Stimulated activated CD4-positive, alpha-beta T cell treated with anti-CD3 and anti-CD28 coated beads, Interleukin-2, amount 100 ng/mL, for 4 hours (primary cell): ENCODE measurements around the gene KCNAB2.

ENCODE experiments used
- DNase-seq: peaks from one replicate; pipeline ENCODE4 v3.0.0-alpha.2; 2020; ENCODE audit warnings: low read depth

KCNAB2 gene

GRCh38 chr1:6083801-6084446, 38.2 kb downstream of the KCNAB2 start:
- DNase-seq = no peak

DNA sequence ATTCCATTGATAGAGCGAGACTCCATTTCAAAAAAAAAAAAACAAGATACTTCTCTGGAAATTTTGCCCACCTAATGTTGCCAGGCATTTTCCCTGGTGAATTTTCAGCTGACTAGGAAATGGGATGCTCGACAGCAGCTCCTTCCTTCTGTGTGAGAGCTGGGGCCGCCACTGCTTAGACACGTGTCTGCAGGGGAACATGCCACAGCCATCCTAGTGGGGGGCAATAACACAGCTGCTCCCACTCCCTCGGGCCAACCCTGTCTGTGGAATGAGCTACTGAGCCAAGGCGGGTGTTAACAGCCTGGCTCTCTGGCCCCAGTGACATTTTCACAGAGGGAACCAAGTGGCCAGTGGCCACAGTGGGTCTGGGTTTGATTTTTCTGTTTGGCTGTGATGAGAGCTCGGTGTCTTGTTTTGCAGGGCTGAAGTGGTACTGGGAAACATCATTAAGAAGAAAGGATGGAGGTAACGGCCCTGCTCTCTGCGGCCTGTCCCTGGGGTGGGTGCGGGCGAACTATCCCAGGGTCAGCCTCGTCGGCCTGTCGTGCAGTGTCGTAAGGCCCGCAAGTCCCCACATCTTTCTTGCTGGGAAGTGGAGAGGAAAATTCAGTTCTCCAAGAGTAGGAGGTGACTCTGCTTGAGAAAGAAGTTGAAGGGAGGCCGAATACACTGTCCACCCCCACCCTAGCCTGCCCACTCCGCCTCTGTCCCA, 39.2 kb downstream of the KCNAB2 start:
- no peak for DNase-seq

GRCh38 chr1:6085666-6086065, 40.0 kb downstream of the KCNAB2 start:
- DNase-seq = no peak

GRCh38 chr1:6086358-6086757, 40.7 kb downstream of the KCNAB2 start:
- no peak for DNase-seq

- no peak for DNase-seq
These were observed 41.2 kb downstream of the KCNAB2 start for GRCh38 chr1:6086762-6087376.

- DNase-seq = no peak
These were observed 41.7 kb downstream of the KCNAB2 start for GRCh38 chr1:6087377-6087772.

- DNase-seq = no peak
These were observed 42.3 kb downstream of the KCNAB2 start for GRCh38 chr1:6087958-6088357.

DNA sequence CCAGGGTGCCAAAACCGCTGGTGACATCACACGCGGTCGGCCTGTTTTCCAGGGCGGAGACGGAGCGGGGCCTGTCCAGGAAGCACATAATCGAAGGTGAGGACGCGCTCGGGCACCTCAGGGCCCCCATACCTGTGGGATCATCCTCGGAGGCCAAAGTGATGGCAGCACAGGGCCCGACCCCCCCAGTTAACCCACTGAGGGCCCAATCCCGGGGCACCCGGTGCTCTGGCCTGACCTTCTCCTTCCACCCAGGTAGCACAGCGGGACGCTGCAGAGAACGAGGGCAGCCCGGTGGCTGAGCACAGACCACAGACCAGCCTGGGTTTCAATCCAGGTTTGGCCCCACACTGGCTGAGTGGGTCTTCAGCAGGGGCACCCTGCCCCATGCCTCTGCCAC, 43.3 kb downstream of the KCNAB2 start:
- DNase-seq = no peak

GRCh38 chr1:6090288-6090687, 44.6 kb downstream of the KCNAB2 start:
- no peak for DNase-seq

DNA sequence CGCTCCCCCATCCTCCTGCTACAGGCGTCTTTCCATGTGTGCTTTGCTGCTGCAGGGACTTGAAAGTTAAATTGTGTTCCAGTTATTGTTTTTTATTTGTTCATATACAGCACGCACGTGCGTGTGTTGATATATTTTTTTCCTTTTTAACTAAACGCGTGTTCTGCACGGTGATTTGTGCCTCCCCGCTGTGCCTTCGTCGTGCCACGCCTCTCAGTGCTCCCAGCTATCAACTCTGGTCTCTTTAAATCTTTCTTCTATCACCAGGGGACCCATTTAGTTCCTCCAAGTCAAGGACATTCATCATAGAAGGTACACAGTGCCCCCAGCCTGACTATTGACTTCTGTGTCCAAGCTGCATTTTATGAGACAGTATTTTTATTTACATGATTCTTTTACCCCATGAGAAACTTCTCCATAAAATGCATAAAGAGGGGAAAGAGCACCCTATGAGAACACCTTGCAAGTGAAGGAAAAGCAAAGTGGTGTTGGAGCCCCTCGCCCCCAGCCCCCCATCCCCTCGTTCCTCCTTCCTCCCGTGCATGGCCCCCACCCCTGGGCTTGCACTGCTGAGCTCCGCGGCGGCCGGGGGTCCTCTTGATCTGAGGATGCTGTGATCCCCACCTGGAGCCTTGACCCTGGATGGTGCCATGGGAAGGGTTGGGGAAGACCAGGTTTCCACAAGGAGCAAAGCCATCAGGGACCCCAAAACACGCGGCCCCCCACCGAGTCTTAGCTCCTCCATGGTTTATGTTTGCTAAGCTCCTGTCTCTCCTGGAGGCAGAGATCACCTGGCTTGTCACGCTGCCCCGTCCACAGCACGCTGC, 45.5 kb downstream of the KCNAB2 start:
- no peak for DNase-seq

GRCh38 chr1:6091823-6092109, 46.1 kb downstream of the KCNAB2 start:
- DNase-seq = no peak

DNA sequence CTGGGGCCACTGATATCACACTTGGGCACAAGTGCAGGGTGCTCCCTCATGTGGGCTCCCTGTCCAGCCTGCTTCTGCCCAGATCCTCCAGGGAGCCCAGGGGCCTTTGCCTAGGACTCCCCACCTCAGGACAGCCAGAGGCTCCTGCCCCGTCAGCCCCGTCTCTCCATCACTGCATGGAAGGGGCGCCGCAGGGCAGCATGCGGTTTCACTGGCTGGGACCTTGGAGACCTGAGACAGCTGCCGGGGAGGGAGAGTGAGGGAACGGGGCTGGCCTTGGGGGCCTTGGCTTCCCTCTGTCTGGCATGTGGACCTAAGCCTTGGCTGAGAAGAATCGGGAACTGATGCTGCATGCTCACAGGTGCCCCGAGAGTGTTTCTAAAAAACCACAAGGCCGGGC, 46.5 kb downstream of the KCNAB2 start:
- DNase-seq = no peak

GRCh38 chr1:6093071-6093470, 47.4 kb downstream of the KCNAB2 start:
- DNase-seq = no peak

DNA sequence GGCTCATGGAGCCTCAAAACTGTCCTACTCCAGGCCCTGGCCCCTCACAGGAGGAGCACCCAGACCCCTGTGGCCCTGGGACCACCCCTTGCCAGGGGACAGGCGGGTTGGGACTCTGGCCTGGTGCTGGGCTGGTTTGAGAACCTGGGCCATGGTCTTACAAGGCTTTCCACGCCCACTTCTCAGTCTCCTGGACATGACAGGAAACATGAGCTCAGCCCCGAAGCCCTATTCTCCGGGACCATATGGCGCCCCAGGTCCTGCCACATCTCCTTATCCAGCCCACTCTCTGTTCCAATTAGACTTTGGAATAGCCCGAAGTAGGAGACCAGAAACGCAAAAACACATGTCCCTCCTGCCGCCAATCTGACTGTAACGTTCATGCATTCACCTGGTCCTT, 47.9 kb downstream of the KCNAB2 start:
- no peak for DNase-seq

DNA sequence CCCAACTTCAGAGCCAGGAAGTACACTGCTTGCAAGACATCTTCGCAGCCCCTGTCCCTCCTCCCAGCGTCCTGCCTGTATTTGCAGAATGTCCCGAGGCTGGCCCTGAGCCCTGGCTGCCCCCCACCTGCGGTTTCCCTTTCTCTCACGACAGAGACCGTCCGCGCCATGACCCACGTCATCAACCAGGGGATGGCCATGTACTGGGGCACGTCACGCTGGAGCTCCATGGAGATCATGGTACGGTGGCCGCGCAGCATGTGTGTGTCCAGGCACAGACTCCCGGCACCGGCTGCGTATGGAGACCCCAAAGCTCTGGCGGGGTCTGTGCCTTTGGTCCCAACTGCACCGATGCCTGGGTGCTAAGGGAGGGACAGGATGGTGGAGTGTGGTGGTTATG, 48.6 kb downstream of the KCNAB2 start:
- DNase-seq = no peak

- no peak for DNase-seq
These were observed 49.3 kb downstream of the KCNAB2 start for GRCh38 chr1:6094801-6095505.

DNA sequence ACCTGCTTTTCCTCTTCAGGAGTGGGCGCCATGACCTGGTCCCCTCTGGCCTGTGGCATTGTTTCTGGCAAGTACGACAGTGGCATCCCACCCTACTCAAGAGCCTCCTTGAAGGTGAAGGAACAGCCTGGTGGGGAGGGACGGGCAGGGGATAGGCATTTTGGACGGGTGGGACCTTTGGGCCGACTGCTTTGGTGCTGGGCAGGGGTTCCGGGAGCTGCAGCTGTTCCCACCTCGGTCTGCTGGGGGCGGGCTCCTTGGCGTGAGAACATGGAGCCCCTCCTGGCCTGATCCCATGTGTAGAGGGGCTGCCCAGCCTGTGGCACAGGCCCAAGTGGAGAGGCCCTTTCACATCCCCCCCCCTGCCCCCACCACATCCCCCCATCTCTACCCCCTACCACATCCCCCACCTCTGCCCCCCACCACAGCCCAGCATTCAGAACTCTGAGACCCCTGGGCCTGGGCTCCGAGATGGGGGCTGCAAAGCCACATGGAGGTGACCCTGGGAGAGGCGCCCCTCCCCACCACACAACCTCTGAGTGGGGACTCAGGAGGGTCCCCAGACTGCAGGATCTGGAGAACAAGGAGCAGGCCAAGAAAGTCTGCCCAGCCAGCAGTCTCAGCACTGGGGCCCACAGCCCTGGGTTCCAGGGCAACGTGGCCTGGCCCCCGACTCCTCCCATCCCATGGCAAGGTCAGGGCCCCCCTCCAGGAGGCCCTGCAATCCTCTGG, 50.0 kb downstream of the KCNAB2 start:
- no peak for DNase-seq

- no peak for DNase-seq
These were observed 50.8 kb downstream of the KCNAB2 start for GRCh38 chr1:6096243-6097116.

GRCh38 chr1:6097117-6097595, 51.5 kb downstream of the KCNAB2 start:
- no peak for DNase-seq

- no peak for DNase-seq
These were observed 52.1 kb downstream of the KCNAB2 start for GRCh38 chr1:6097824-6098223.
